NCI-H526 treated with DMSO at 0.1 percent for 48 hours (cell line): ENCODE results near the gene TMCO4.

Experiments
- DNase-seq: peaks from one replicate; lab custom pipeline; 2025; lab: John Stamatoyannopoulos, UW

The TMCO4 gene

GRCh38 chr1:19684677-19685076 is 115.0 kb downstream of the TMCO4 start:
- DNase-seq, result no peak

- DNase-seq, result no peak
Measured at GRCh38 chr1:19683351-19683750, 116.4 kb downstream of the TMCO4 start.

- DNase-seq, result no peak
Measured at GRCh38 chr1:19682901-19683300, 116.8 kb downstream of the TMCO4 start.

GRCh38 chr1:19682257-19682656 is 117.5 kb downstream of the TMCO4 start:
- DNase-seq, result no peak

GRCh38 chr1:19680644-19681043 is 119.1 kb downstream of the TMCO4 start:
- DNase-seq, result no peak

- DNase-seq, result no peak
Measured at GRCh38 chr1:19679691-19680090, 120.0 kb downstream of the TMCO4 start.

- no peak for DNase-seq
Measured at GRCh38 chr1:19678931-19679453, 120.7 kb downstream of the TMCO4 start.

- DNase-seq, result no peak
Measured at GRCh38 chr1:19678493-19678892, 121.2 kb downstream of the TMCO4 start.

- DNase-seq, result no peak
Measured at GRCh38 chr1:19676438-19676922, 123.2 kb downstream of the TMCO4 start.

- DNase-seq, result no peak
Measured at GRCh38 chr1:19675797-19676196, 123.9 kb downstream of the TMCO4 start.

GRCh38 chr1:19672237-19672636 is 127.5 kb downstream of the TMCO4 start:
- no peak for DNase-seq

- DNase-seq, result no peak
Measured at GRCh38 chr1:19670787-19671186, 128.9 kb downstream of the TMCO4 start.

- no peak for DNase-seq
Measured at GRCh38 chr1:19668888-19669287, 130.8 kb downstream of the TMCO4 start.

- DNase-seq, result no peak
Measured at GRCh38 chr1:19665496-19666465, 133.9 kb downstream of the TMCO4 start.

- DNase-seq, result no peak
Measured at GRCh38 chr1:19665186-19665495, 134.6 kb downstream of the TMCO4 start.

- no peak for DNase-seq
Measured at GRCh38 chr1:19664453-19665185, 135.1 kb downstream of the TMCO4 start, which contains the start of gene HTR6. HTR6 (plus strand) TSS chr1:19664875; CDS start chr1:19665754, 879 bp downstream.

- no peak for DNase-seq
Measured at GRCh38 chr1:19662313-19662712, 137.4 kb downstream of the TMCO4 start.

- no peak for DNase-seq
Measured at GRCh38 chr1:19661721-19662228, 137.9 kb downstream of the TMCO4 start.

GRCh38 chr1:19658186-19658585 is 141.5 kb downstream of the TMCO4 start:
- no peak for DNase-seq

GRCh38 chr1:19657511-19657910 is 142.2 kb downstream of the TMCO4 start:
- DNase-seq, result no peak

- DNase-seq, result no peak
Measured at GRCh38 chr1:19656780-19657466, 142.8 kb downstream of the TMCO4 start.
